C4-2B (cell line): Measurements from ENCODE around the gene FAM185A.

Experiments
- ZFX ChIP-seq: fragments of 450-650 bp; IDR thresholded peaks from 2 replicates; pipeline ENCODE4 v1.6.1; 2017
- TF ChIP-seq, protein P1 (sequence below): fragments of 450-650 bp; conservative IDR thresholded peaks from 2 replicates; pipeline ENCODE4 v1.5.1; 2017; ENCODE audit warnings: mild to moderate bottlenecking

DNA sequence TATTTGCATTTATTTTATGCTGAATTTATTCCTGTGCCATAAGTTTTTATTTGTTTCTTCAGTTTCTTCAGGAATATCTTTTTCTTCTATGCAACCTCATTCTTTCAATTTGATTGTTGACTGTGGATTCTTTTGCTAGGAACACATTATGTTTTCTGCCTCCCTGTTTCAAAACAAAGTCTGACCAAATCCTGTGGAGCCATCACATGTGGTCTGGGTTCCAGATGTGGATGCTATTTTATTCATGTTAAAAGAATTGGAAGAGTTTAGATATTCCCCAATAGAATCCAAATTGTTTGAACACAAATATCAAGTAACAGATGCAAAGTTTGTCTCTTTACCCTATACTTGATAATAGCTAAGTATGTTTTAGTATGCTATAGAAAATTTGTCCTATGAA, 107.2 kb downstream of the FAM185A start:
- TF ChIP-seq, protein P1, sequence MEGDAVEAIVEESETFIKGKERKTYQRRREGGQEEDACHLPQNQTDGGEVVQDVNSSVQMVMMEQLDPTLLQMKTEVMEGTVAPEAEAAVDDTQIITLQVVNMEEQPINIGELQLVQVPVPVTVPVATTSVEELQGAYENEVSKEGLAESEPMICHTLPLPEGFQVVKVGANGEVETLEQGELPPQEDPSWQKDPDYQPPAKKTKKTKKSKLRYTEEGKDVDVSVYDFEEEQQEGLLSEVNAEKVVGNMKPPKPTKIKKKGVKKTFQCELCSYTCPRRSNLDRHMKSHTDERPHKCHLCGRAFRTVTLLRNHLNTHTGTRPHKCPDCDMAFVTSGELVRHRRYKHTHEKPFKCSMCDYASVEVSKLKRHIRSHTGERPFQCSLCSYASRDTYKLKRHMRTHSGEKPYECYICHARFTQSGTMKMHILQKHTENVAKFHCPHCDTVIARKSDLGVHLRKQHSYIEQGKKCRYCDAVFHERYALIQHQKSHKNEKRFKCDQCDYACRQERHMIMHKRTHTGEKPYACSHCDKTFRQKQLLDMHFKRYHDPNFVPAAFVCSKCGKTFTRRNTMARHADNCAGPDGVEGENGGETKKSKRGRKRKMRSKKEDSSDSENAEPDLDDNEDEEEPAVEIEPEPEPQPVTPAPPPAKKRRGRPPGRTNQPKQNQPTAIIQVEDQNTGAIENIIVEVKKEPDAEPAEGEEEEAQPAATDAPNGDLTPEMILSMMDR: no peak
- TF ChIP-seq ZFX: no peak
